Measurements from ENCODE around the gene SLC9A8.

Gene SLC9A8

DNA sequence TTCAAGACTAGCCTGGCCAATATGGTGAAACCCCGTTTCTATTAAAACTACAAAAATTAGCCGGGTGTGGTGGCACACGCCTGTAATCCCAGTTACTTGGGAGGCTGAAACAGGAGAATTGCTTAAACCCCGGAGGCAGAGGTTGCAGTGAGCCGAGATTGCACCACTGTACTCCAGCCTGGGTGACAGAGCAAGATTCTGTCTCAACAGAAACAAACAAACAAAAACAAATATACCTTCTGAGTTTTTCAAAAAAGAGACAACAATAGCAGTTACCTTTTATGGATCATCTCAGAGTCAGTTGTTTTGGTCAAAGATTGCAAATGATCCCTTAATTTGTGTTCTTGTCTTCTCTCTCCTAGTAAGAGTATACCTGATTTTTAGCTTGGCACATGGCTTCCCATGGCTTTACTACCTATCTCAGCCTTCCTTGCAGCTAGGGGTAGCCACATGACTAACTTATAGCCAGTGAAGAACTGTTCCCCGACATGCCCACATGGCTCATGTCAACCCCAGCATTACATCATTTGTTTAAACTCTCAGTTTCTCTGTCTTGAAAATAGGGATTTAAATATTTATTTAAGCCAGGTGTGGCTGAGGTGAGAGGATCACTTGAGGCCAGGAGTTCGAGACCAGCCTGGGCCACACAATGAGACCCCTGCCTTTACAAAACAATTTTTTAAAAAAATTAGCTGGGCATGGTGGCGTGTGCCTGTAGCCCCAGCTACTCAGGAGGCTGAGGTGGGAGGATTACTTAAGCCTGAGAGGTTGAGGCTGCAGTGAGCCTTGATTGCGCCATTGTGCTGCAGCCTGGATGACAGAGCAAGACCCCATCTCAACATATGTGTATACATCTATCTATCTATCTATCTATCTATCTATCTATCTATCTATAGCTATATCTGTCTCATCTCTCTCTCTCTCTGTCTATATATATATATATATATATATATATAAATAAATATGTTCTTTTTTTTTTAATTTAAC lies 25.0 kb upstream of the SLC9A8 start:
- no peaks in the 10 kb centered on the region for H3K4me1 ChIP-seq (ENCODE audit: control insufficient read depth, insufficient read depth, low read length)
- 92 to 93% methylated on average over 9 of the region's 9 CpGs for WGBS, 2 experiments

DNA sequence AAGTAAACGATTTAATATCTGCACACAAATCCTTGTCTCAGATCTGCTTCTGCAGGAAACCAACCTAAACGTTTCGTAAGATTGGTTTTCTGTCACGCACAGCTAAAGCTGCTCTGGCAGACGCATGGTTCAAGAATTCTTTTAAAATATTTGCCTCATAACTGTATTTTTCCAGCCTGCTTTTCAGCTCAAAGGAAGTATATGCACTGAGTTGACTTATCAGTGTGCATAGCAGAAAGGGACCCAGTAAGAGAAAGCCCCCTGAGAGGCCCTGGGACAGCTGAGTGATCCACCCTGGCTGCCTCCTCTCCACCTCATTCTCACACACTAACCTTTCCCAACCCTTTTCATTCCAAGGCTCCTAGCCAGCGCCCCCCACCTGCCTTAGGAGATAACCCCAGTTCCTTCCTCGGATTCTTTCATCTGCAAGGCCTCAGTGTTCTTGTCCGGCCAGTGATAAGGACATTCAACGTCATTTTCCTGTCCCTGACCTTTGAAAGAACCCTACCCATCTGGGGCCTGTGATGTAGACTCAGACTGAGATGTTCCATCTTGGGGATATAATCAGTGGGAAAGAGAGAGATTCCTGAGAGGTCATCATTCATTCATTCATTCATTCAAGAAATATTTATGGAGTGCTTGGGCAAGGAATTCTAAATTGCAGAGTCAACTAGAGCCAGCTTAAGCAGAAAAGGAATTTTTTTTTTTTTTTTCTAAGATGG lies 22.4 kb upstream of the SLC9A8 start:
- H3K4me1 ChIP-seq (ENCODE audit: control insufficient read depth, insufficient read depth, low read length): no peaks in the 10 kb centered on the region

More for the DNA sequence above, 25.0 kb upstream of the SLC9A8 start:
- Histone ChIP-seq H3K27me3 (ENCODE audit: control insufficient read depth, insufficient read depth, low read length, poor library complexity, severe bottlenecking) (no peaks in the 10 kb centered on the region), H3K36me3 (ENCODE audit: control insufficient read depth, insufficient read depth, low read length) (no peaks in the 10 kb centered on the region), H3K4me3 (ENCODE audit: insufficient read depth, low read depth, low read length) (no peak overlapping the region), H3K9me3 (ENCODE audit: control insufficient read depth, low read length) (no peaks in the 10 kb centered on the region), H3K27ac (ENCODE audit: insufficient read depth, low read depth, low read length, poor library complexity, severe bottlenecking) (no peak overlapping the region)

DNA sequence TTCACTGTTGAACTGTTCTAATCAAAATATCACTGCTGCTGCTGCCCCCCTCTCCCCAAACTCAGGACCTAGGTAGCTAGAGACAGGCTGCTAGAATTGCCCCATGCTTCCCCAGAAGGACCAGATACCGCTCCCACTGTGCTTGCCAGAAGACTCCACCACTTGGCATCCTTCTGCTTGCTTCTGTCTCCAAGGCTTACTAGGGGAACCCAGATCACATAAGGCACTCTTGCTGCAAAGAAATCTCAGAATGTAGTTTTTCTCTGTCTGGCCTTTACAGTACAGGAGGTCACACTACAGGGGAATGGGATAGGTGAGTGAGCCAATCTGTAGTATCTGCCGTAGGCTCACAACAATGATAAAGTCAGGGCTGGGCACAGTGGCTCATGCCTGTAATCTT lies 21.5 kb upstream of the SLC9A8 start:
- Histone ChIP-seq H3K4me1 (ENCODE audit: control insufficient read depth, insufficient read depth, low read length) (no peaks in the 10 kb centered on the region), H3K36me3 (ENCODE audit: control insufficient read depth, insufficient read depth, low read length) (no peaks in the 10 kb centered on the region), H3K9me3 (ENCODE audit: control insufficient read depth, low read length) (no peaks in the 10 kb centered on the region), H3K27ac (ENCODE audit: insufficient read depth, low read depth, low read length, poor library complexity, severe bottlenecking) (no peak overlapping the region), H3K27me3 (ENCODE audit: control insufficient read depth, insufficient read depth, low read length, poor library complexity, severe bottlenecking) (no peaks in the 10 kb centered on the region), H3K4me3 (ENCODE audit: insufficient read depth, low read depth, low read length) (no peak overlapping the region)
- WGBS, 2 experiments: 44% methylated on average over 2 of the region's 2 CpGs

More for the DNA sequence above, 22.4 kb upstream of the SLC9A8 start:
- Histone ChIP-seq H3K36me3 (ENCODE audit: control insufficient read depth, insufficient read depth, low read length) (no peaks in the 10 kb centered on the region), H3K27me3 (ENCODE audit: control insufficient read depth, insufficient read depth, low read length, poor library complexity, severe bottlenecking) (no peaks in the 10 kb centered on the region), H3K27ac (ENCODE audit: insufficient read depth, low read depth, low read length, poor library complexity, severe bottlenecking) (no peak overlapping the region), H3K4me3 (ENCODE audit: insufficient read depth, low read depth, low read length) (no peak overlapping the region), H3K9me3 (ENCODE audit: control insufficient read depth, low read length) (no peaks in the 10 kb centered on the region)
- 78 to 81% methylated on average over 9 of the region's 9 CpGs for WGBS, 2 experiments

DNA sequence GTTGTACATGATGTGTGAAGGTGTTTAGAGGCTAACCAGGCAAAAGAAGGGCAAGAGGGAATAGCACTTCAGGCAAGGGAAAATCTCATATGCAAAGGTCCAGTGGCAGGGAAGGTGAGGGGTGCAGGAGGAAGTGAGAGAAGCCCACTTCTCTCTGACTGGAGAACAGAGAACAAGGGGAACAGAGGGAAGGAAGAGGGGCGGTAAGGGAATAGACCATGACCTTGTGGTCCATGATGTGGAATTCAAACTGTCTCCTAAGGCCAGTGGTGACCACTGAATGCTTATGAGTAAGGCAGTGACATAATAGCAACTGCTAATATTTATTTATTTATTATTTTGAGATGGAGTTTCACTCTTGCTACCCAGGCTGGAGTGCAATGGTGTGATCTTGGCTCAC lies 20.6 kb upstream of the SLC9A8 start:
- Histone ChIP-seq H3K9me3 (ENCODE audit: control insufficient read depth, low read length) (no peaks in the 10 kb centered on the region), H3K27me3 (ENCODE audit: control insufficient read depth, insufficient read depth, low read length, poor library complexity, severe bottlenecking) (no peaks in the 10 kb centered on the region), H3K4me1 (ENCODE audit: control insufficient read depth, insufficient read depth, low read length) (no peaks in the 10 kb centered on the region), H3K27ac (ENCODE audit: insufficient read depth, low read depth, low read length, poor library complexity, severe bottlenecking) (no peak overlapping the region), H3K4me3 (ENCODE audit: insufficient read depth, low read depth, low read length) (no peak overlapping the region), H3K36me3 (ENCODE audit: control insufficient read depth, insufficient read depth, low read length) (no peaks in the 10 kb centered on the region)
- WGBS, 2 experiments: 86 to 92% methylated on average over 1 of the region's 1 CpG

DNA sequence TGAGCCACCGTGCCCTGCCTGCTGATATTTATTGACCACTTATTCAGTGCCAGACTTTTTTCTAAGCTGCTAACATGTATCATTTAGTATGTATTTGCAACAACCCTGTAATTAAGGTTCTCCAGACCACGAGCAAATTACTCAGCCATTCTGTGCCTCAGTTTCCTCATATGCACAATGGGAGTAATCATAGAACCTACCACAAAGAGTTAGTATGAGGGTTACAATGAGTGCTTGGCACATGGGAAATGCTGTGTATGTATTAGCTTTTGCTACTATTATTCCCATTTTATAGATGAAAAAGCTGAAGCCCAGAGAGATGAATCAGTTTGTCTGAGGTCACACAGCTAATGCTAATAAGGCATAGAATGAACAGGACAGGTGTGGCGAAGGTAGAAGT lies 20.0 kb upstream of the SLC9A8 start:
- WGBS, 2 experiments: 93 to 95% methylated on average over 2 to 3 of the region's 3 CpGs
- Histone ChIP-seq H3K27ac (ENCODE audit: insufficient read depth, low read depth, low read length, poor library complexity, severe bottlenecking) (no peak overlapping the region), H3K27me3 (ENCODE audit: control insufficient read depth, insufficient read depth, low read length, poor library complexity, severe bottlenecking) (no peaks in the 10 kb centered on the region), H3K4me1 (ENCODE audit: control insufficient read depth, insufficient read depth, low read length) (no peaks in the 10 kb centered on the region), H3K36me3 (ENCODE audit: control insufficient read depth, insufficient read depth, low read length) (no peaks in the 10 kb centered on the region), H3K9me3 (ENCODE audit: control insufficient read depth, low read length) (no peaks in the 10 kb centered on the region), H3K4me3 (ENCODE audit: insufficient read depth, low read depth, low read length) (no peak overlapping the region)

DNA sequence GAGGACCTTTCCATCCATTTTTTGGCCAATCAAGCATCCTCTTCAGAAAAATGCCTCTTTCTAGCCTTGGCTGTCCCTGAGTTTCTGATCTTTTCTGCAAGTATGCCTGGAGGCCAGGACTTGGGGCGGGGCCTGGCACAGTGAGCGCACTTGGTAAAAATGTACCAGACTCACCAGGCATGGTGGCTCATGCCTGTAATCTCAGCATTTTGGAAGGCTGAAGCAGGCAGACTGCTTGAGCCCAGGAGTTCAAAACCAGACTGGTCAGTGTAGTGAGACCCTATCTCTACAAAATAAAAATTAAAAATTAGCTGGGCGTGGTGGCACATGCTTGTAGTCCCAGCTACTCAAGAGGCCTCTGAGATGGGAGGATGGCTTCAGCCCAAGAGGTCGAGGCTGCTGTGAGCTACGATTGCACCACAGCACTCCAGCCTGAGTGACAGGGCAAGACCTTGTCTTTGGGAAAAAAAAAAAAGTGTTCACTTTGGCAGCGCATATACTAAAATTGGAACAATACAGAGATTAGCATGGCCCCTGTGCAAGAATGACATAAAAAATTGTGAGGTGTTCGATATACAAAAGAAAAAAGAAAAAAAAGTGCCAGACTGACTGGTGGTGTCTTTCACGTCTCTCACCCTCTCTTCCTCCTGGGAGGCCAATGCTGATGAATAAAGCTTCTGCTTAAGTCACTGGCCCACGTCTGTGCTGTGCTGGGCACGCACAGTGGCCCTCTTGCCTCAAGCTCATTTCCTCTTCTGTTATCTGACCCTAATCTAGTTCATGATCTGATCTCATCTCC lies 18.1 kb upstream of the SLC9A8 start:
- Histone ChIP-seq H3K4me3 (ENCODE audit: insufficient read depth, low read depth, low read length) (no peak overlapping the region), H3K9me3 (ENCODE audit: control insufficient read depth, low read length) (no peaks in the 10 kb centered on the region), H3K4me1 (ENCODE audit: control insufficient read depth, insufficient read depth, low read length) (no peaks in the 10 kb centered on the region), H3K36me3 (ENCODE audit: control insufficient read depth, insufficient read depth, low read length) (no peaks in the 10 kb centered on the region), H3K27me3 (ENCODE audit: control insufficient read depth, insufficient read depth, low read length, poor library complexity, severe bottlenecking) (no peaks in the 10 kb centered on the region), H3K27ac (ENCODE audit: insufficient read depth, low read depth, low read length, poor library complexity, severe bottlenecking) (no peak overlapping the region)
- 85 to 90% methylated on average over 10 of the region's 10 CpGs for WGBS, 2 experiments

DNA sequence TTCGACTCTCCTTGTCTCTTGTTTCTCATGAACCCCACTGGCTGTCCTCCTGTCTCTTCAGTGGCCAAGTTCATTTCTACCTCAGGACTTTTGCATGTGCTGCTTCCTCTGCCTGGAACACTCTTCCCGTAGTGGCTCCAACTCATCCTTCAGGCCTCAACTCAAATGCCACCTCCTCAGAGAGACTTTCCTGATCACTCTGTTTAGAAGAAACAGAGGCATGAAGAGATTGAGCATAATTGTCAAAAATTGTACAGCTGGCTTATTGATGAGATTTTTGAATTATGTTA lies 17.5 kb upstream of the SLC9A8 start:
- no peak overlapping the region for H3K27ac ChIP-seq (ENCODE audit: insufficient read depth, low read depth, low read length, poor library complexity, severe bottlenecking)
- WGBS, 2 experiments: 89% methylated on average over 2 of the region's 2 CpGs
- no peaks in the 10 kb centered on the region for H3K27me3 ChIP-seq (ENCODE audit: control insufficient read depth, insufficient read depth, low read length, poor library complexity, severe bottlenecking)
- H3K4me1 ChIP-seq (ENCODE audit: control insufficient read depth, insufficient read depth, low read length): no peaks in the 10 kb centered on the region
- no peak overlapping the region for H3K4me3 ChIP-seq (ENCODE audit: insufficient read depth, low read depth, low read length)
- no peaks in the 10 kb centered on the region for H3K9me3 ChIP-seq (ENCODE audit: control insufficient read depth, low read length)
- H3K36me3 ChIP-seq (ENCODE audit: control insufficient read depth, insufficient read depth, low read length): no peaks in the 10 kb centered on the region

DNA sequence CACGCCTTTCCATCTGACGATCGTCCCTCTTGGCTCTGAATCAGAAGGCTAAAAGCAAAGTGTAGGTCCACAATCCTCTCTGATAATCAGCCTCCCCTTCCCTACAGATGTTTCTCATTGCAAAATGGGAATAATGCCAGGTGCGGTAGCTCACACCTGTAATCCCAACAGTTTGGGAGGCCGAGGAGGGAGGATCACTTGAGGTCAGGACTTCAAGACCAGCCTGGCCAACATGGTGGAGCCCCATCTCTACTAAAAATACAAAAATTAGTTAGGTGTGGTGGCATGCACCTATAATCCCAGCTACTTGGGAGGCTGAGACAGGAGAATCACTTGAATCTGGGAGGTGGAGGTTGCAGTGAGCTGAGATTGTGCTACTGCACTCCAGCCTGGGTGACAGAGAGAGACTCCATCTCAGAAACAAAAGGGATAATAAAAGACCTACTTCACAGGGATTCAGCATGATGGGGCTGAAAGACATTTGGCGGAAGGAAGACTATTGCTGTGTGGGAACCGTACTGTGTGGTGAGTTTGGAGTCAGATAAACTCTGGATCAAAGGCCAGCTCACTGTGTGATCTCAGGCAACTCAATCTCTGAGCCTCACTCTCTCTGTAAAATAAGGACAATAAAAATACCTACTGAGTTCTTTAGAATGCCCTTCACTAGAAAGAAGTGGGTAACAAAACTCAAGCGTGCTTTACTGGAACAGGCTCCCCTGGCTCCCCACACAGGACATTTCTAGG lies 15.9 kb upstream of the SLC9A8 start:
- Histone ChIP-seq H3K27ac (ENCODE audit: insufficient read depth, low read depth, low read length, poor library complexity, severe bottlenecking) (no peak overlapping the region), H3K4me1 (ENCODE audit: control insufficient read depth, insufficient read depth, low read length) (no peaks in the 10 kb centered on the region), H3K4me3 (ENCODE audit: insufficient read depth, low read depth, low read length) (no peak overlapping the region), H3K9me3 (ENCODE audit: control insufficient read depth, low read length) (no peaks in the 10 kb centered on the region), H3K36me3 (ENCODE audit: control insufficient read depth, insufficient read depth, low read length) (no peaks in the 10 kb centered on the region), H3K27me3 (ENCODE audit: control insufficient read depth, insufficient read depth, low read length, poor library complexity, severe bottlenecking) (no peaks in the 10 kb centered on the region)
- 90 to 92% methylated on average over 8 of the region's 8 CpGs for WGBS, 2 experiments

DNA sequence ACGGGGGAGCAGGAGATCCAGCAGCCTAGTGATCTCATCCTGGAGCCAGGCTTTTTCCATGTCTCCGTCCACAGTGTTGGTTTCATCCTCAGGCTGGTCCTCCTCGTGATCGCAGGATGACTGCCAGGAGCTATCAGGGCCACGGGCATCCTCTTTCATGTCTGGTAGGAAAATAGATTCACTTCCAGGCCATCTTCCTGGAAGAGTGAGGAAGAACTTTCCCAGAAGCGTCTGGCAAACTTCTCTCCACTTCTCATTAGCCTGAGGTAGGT lies 15.3 kb upstream of the SLC9A8 start:
- 91 to 92% methylated on average over 6 of the region's 6 CpGs for WGBS, 2 experiments
- H3K27ac ChIP-seq (ENCODE audit: insufficient read depth, low read depth, low read length, poor library complexity, severe bottlenecking): no peak overlapping the region

More for the DNA sequence above, 15.3 kb upstream of the SLC9A8 start:
- no peaks in the 10 kb centered on the region for H3K27me3 ChIP-seq (ENCODE audit: control insufficient read depth, insufficient read depth, low read length, poor library complexity, severe bottlenecking)
- no peaks in the 10 kb centered on the region for H3K4me1 ChIP-seq (ENCODE audit: control insufficient read depth, insufficient read depth, low read length)
- no peaks in the 10 kb centered on the region for H3K9me3 ChIP-seq (ENCODE audit: control insufficient read depth, low read length)
- no peaks in the 10 kb centered on the region for H3K36me3 ChIP-seq (ENCODE audit: control insufficient read depth, insufficient read depth, low read length)
- H3K4me3 ChIP-seq (ENCODE audit: insufficient read depth, low read depth, low read length): no peak overlapping the region

Measured in ectodermal cell (in vitro differentiated cells).